Measurements from ENCODE around the gene KCNQ2.

DNA sequence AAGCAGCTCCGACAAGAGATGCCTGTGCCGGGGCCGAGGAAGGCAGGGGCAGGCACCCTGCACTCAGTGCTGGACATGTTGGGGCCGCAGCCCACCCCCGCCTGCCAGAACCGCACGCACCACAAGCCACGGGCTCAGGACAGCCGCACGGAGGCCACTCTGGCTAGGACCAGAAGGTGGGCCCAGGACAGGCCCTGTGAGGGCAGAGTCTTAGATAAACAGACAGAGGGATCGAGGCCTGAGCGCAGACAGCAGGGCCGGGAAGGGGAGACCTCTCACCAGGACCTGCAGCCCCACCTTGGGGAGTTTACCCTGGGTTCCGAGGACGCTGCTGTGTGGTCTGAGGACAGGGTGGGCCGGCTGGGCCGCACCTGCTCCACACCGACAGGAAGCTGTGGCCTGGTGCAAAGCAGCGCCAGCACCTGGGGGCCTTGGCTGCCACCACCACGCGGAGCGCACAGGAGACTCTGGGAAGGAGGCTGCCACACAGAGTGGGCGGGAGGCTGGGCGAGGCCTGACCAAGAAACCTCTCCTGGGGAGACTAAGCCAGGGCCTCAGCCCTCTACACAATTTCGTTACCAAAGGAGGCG, 32.0 kb downstream of the KCNQ2 start:
- TF ChIP-seq GATA2 (IDR thresholded peaks at IDR 0.05; ENCODE audit: low read depth, low read length) (no peak), GATA3 (IDR thresholded peaks at IDR 0.05; ENCODE audit: low read depth, low read length) (no peak)
